Esophagus muscularis mucosa (tissue), 3 donors: ENCODE measurements around the gene SYPL2.

Source experiments
- POLR2A ChIP-seq: fragments of 450-650 bp; IDR thresholded peaks from one replicate; pipeline ENCODE4 v1.6.1; 2017; ENCODE audit warnings: antibody characterized with exemption, moderate library complexity, mild to moderate bottlenecking, low read depth
- TF ChIP-seq, protein P1 (sequence below), 3 experiments: fragments of 200-600 bp in 2 of 3; fragments of 450-650 bp in 1 of 3; sonication (generic) in 2 of 3; IDR thresholded peaks; one replicate each; pipeline ENCODE4 v1.5.1; 2017 to 2019; ENCODE audit warnings: antibody characterized with exemption in 3 of 3, mild to moderate bottlenecking in 2 of 3, moderate library complexity in 1 of 3

- no peak for TF ChIP-seq POLR2A
- TF ChIP-seq, protein P1, sequence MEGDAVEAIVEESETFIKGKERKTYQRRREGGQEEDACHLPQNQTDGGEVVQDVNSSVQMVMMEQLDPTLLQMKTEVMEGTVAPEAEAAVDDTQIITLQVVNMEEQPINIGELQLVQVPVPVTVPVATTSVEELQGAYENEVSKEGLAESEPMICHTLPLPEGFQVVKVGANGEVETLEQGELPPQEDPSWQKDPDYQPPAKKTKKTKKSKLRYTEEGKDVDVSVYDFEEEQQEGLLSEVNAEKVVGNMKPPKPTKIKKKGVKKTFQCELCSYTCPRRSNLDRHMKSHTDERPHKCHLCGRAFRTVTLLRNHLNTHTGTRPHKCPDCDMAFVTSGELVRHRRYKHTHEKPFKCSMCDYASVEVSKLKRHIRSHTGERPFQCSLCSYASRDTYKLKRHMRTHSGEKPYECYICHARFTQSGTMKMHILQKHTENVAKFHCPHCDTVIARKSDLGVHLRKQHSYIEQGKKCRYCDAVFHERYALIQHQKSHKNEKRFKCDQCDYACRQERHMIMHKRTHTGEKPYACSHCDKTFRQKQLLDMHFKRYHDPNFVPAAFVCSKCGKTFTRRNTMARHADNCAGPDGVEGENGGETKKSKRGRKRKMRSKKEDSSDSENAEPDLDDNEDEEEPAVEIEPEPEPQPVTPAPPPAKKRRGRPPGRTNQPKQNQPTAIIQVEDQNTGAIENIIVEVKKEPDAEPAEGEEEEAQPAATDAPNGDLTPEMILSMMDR (IDR thresholded peaks at IDR 0.05) = no peak
These were observed 26.4 kb downstream of the SYPL2 start for GRCh38 chr1:109492779-109493178.
